Transverse colon (tissue), 4 donors: ENCODE measurements around the gene AKR1C3. TPM values are rescaled to one million over a fixed set of nuclear protein-coding genes. Genes with fewer than 3 reads are reported as not detected.
"Not testable (repeated sequence)": the region's sequence is repeated elsewhere in the genome, so short reads cannot be mapped to it uniquely, and the experiment has no call there.

ENCODE experiments used
- DNase-seq: peaks from one replicate; pipeline ENCODE4 v3.0.0-alpha.2; 2019
- H3K27ac ChIP-seq, 4 donors: fragments of 200-600 bp; sonication (generic); 2 replicates each; pipeline ENCODE4 v1.5.1; 2016 to 2018; ENCODE audit warnings: inconsistent platforms in 4 of 4
- H3K27me3 ChIP-seq: fragments of 200-600 bp; sonication (generic); 2 replicates; pipeline ENCODE4 v1.5.1; 2017; ENCODE audit warnings: inconsistent platforms
- H3K36me3 ChIP-seq, 4 donors: fragments of 200-600 bp; sonication (generic); 2 replicates each; pipeline ENCODE4 v1.5.1; 2017 to 2019; ENCODE audit warnings: inconsistent platforms in 4 of 4
- H3K4me1 ChIP-seq, 4 donors: fragments of 200-600 bp; sonication (generic); 2 replicates each; pipeline ENCODE4 v1.5.1; 2017 to 2020; ENCODE audit warnings: inconsistent platforms in 4 of 4
- H3K4me3 ChIP-seq, 4 donors: fragments of 200-600 bp; sonication (generic); 1 replicate in 1 of 4; 2 replicates in 3 of 4; pipeline versions ENCODE4 v1.5.1 to v1.6.1; 2017 to 2019; ENCODE audit warnings: inconsistent platforms in 4 of 4
- H3K9me3 ChIP-seq, 2 donors: fragments of 200-600 bp; sonication (generic); 2 replicates each; pipeline ENCODE4 v1.5.1; 2017 to 2019; ENCODE audit warnings: inconsistent platforms in 2 of 2
- EP300 ChIP-seq: sonication (generic); formaldehyde crosslinking; IDR thresholded peaks from one replicate; pipeline ENCODE4 v1.6.1; 2017; ENCODE audit warnings: antibody characterized with exemption, low read depth
- POLR2A ChIP-seq: fragments of 450-650 bp; IDR thresholded peaks from one replicate; pipeline ENCODE4 v1.6.1; 2016; ENCODE audit warnings: antibody characterized with exemption, mild to moderate bottlenecking, moderate library complexity
- POLR2AphosphoS5 ChIP-seq, 3 donors: sonication (generic); formaldehyde crosslinking; IDR thresholded peaks; one replicate each; pipeline ENCODE4 v1.6.1; 2016; ENCODE audit warnings: antibody characterized with exemption in 3 of 3
- WGBS, 2 donors: methylation state at CpG; one replicate each; pipeline ENCODE4 v1.1.5; 2018; ENCODE audit warnings: low coverage in 1 of 2; 5-methylcytosine and 5-hydroxymethylcytosine counted together
- in situ Hi-C, 4 donors: fragments of 200-750 bp; cut with MboI; loops; one replicate each; pipeline versions ENCODE4 v1.15.0 to v1.15.1; 2017; ENCODE audit warnings: low sequenced_read_pairs in 3 of 4, low pct_ligation_motif_present in 1 of 4, low pct_unique_long_range_greater_than_20kb in 1 of 4
- intact Hi-C: fragments of 100-400 bp; cut with DNase I; formaldehyde crosslinking; loops from one replicate; pipeline ENCODE4 v1.15.1; 2023; ENCODE audit warnings: low total_unique reads
- total RNA-seq, 4 donors: library from RNA; depleted of rRNA; stranded (reverse); fragments of >200 nt; gene quantifications; one replicate each; pipeline ENCODE4 v1.1.0, GENCODE V29; 2016
- TF ChIP-seq, protein P1 (sequence below), 5 experiments: fragments of 200-600 bp in 3 of 5; fragments of 450-650 bp in 2 of 5; sonication (generic) in 3 of 5; IDR thresholded peaks; 1 replicate in 2 of 5; 2 replicates in 3 of 5; pipeline ENCODE4 v1.5.1; 2016 to 2017; ENCODE audit warnings: antibody characterized with exemption in 5 of 5, inconsistent platforms in 3 of 5, mild to moderate bottlenecking in 2 of 5, moderate library complexity in 1 of 5

AKR1C3 gene
- total RNA-seq, 4 donors from 2014 or later: 164 to 634 (median 415) TPM

DNA sequence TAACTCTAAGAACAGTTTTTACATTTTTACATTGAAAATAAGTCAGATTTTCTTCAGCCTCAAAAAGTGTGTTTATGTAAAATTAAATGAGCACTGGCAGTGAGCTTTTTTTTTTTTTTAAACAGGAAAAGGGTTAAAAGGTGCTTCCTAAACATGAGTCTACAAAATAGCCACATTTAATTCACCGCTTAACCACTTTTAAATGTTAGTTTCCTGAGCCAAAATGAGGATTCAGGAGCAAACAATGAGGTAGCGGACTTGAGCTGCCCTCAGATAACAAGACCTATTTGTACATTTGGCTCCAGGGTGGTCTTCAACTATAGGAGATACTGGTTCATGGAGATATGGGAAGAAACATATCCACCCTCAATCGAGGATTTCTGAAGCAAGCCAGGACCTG lies 22.8 kb downstream of the AKR1C3 start:
- intact Hi-C loops (no loop called here), in situ Hi-C loops (no loop called here)
- H3K9me3 ChIP-seq: no peaks in the 10 kb centered on the region
- H3K4me3 ChIP-seq: no peak overlapping the region
- no peak for TF ChIP-seq POLR2A
- TF ChIP-seq, protein P1, sequence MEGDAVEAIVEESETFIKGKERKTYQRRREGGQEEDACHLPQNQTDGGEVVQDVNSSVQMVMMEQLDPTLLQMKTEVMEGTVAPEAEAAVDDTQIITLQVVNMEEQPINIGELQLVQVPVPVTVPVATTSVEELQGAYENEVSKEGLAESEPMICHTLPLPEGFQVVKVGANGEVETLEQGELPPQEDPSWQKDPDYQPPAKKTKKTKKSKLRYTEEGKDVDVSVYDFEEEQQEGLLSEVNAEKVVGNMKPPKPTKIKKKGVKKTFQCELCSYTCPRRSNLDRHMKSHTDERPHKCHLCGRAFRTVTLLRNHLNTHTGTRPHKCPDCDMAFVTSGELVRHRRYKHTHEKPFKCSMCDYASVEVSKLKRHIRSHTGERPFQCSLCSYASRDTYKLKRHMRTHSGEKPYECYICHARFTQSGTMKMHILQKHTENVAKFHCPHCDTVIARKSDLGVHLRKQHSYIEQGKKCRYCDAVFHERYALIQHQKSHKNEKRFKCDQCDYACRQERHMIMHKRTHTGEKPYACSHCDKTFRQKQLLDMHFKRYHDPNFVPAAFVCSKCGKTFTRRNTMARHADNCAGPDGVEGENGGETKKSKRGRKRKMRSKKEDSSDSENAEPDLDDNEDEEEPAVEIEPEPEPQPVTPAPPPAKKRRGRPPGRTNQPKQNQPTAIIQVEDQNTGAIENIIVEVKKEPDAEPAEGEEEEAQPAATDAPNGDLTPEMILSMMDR (IDR thresholded peaks at IDR 0.05): no peak
- no peak for DNase-seq
- 50 to 59% methylated on average over 1 to 3 of the region's 3 CpGs for WGBS, 2 donors
- no peak overlapping the region for H3K27ac ChIP-seq
- no peaks in the 10 kb centered on the region for H3K36me3 ChIP-seq
- no peaks in the 10 kb centered on the region for H3K4me1 ChIP-seq
- H3K27me3 ChIP-seq: no peaks in the 10 kb centered on the region

DNA sequence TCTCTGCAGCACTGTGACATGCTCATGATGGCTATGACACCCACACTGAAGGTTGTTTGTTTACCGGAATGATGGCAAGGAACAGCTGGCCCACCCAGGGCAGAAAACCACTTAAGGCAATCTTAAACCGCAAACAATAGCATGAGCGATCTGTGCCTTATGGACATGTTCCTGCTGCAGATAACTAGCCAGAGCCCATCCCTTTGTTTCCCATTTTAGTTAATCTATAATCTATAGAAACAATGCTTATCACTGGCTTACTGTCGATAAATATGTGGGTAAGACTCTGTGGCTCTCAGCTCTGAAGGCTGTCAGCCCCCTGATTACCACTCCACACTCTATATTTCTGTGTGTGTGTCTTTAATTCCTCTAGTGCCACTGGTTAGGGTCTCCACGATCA lies 25.8 kb downstream of the AKR1C3 start:
- 83 to 100% methylated on average over 1 to 5 of the region's 5 CpGs for WGBS, 2 donors
- intact Hi-C loops, in situ Hi-C loops, H3K4me1 ChIP-seq, DNase-seq, H3K27ac ChIP-seq, H3K9me3 ChIP-seq, H3K4me3 ChIP-seq, H3K36me3 ChIP-seq, H3K27me3 ChIP-seq: not testable (repeated sequence)

DNA sequence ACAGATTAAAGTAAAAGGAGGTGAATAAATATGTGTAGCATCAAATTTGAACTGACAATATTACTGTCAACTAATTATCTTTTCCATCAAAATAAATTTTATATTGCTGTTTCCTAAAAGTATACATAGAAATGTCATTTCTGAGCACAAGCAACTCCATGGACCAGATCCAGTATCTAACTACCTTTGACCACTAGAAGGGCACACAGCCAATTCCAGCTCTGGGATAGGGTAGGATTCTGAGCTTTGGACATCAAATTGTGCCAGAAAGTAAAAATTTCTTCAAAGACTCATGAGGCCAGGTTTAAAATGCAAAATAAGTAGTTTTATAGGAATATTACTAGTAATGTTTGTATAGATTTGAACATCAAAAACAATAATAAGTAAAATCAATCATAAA lies 29.7 kb downstream of the AKR1C3 start:
- no peak overlapping the region for H3K4me3 ChIP-seq
- in situ Hi-C loops: no loop called here
- intact Hi-C loops: loop anchor here (2.0 kb wide), 1 partner anchor 61 kb away; the partner anchor contains the start of gene AKR1C8
- H3K27ac ChIP-seq: no peak overlapping the region
- no peaks in the 10 kb centered on the region for H3K36me3 ChIP-seq
- no peaks in the 10 kb centered on the region for H3K27me3 ChIP-seq
- TF ChIP-seq EP300: no peak
- TF ChIP-seq, protein P1 (IDR thresholded peaks at IDR 0.05): no peak
- no peak for TF ChIP-seq POLR2AphosphoS5 (IDR thresholded peaks at IDR 0.05)
- no peak for TF ChIP-seq POLR2A
- H3K4me1 ChIP-seq: no peaks in the 10 kb centered on the region
- no peak for DNase-seq
- peaks cover 0 to 3% of the 10 kb centered on the region in 2 donors for H3K9me3 ChIP-seq

DNA sequence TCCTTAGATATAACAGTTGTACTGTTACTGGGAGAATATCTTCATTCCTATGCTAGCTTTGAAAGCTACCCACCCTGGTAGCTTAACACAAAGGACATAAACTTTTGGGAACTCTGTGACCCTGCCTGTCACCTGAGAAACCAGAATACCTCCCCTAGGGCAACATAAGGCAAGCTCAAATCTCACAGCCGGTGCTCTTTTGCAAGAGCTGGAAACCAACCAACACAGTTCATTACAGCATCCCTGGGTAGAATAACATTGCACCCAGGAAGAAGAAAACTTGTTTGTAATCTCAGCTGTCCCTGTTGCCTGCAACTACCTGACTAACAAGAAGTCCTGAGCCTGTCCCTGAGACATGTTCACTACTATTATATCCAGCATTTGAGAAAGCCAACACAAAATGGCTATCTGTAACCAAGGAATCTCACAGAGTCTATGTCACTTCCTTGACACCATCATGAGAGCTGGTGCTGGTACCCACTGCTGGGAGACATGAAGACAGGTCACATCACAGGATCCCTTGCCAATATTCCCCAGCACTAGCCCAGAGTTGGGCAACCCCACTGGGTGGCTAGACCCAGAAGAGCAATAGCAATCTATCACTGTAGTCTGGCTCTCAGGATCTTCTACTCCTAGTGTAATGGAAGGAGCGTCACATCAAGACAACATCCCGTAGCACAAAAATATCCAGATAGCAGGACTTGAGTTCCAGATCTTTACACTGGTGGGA lies 31.3 kb downstream of the AKR1C3 start:
- Histone ChIP-seq H3K9me3 (peaks cover 0 to 3% of the 10 kb centered on the region in 2 donors), H3K36me3 (no peaks in the 10 kb centered on the region), H3K4me3 (no peak overlapping the region), H3K4me1 (no peaks in the 10 kb centered on the region), H3K27ac (no peak overlapping the region), H3K27me3 (no peaks in the 10 kb centered on the region)
- DNase-seq: no peak
- in situ Hi-C loops: no loop called here
- 97 to 100% methylated on average over 2 to 3 of the region's 3 CpGs for WGBS, 2 donors
- intact Hi-C loops: loop anchor here (2.0 kb wide), 1 partner anchor 59 kb away; the partner anchor contains the start of gene AKR1C8
- TF ChIP-seq, protein P1 (IDR thresholded peaks at IDR 0.05): no peak
- no peak for TF ChIP-seq POLR2AphosphoS5 (IDR thresholded peaks at IDR 0.05)
- no peak for TF ChIP-seq EP300
- TF ChIP-seq POLR2A: no peak

DNA sequence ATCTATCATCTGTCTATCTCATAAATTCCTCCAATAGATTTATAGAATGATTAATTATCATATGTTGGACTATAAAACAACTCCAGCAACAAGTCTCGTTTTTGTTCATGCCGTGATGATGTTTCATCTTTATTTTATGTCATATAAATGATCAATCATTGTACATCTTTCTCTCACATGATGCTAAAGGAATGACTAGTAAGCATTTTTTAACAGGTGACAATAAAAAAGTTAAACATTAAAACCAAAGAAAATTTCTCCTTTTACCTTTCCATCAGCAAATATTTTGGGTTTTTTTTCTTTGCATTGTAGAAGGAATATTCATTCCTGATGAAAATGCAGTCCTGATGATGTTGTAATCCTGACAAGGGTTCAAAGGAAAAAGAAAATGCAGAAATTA lies 41.4 kb downstream of the AKR1C3 start:
- WGBS, 2 donors: 71 to 79% methylated on average over 2 of the region's 2 CpGs
- H3K4me3 ChIP-seq: no peak overlapping the region
- TF ChIP-seq POLR2AphosphoS5 (IDR thresholded peaks at IDR 0.05) (no peak), EP300 (no peak), POLR2A (no peak)
- TF ChIP-seq, protein P1 (IDR thresholded peaks at IDR 0.05): no peak
- DNase-seq: no peak
- intact Hi-C loops: no loop called here
- no peak overlapping the region for H3K27ac ChIP-seq
- H3K4me1 ChIP-seq: no peaks in the 10 kb centered on the region
- H3K36me3 ChIP-seq: no peaks in the 10 kb centered on the region
- H3K27me3 ChIP-seq: no peaks in the 10 kb centered on the region
- in situ Hi-C loops: no loop called here
- H3K9me3 ChIP-seq: peaks cover 17 to 21% of the 10 kb centered on the region in 2 donors
